Measurements from ENCODE around the gene TMEM17.

The TMEM17 gene

GRCh38 chr2:62472312-62472711 is 33.7 kb downstream of the TMEM17 start:
- H2AFZ ChIP-seq (ENCODE audit: low read length) = no peak overlapping the region
- peaks cover 0 to 1% of the 10 kb centered on the region in 2 donors for H3K9me3 ChIP-seq (replicated peaks in 1 of 2; ENCODE audit: control insufficient read depth in 2 of 2, insufficient read depth in 1 of 2, low read depth in 1 of 2, low read length in 2 of 2)

GRCh38 chr2:62471816-62472215 is 34.2 kb downstream of the TMEM17 start:
- no CpG with 5 or more reads among the region's 7 CpGs for WGBS, 2 donors (ENCODE audit: extremely low coverage in 2 of 2, insufficient read length in 2 of 2, insufficient replicate concordance in 1 of 2)
- DNase-seq (ENCODE audit: low spot score) = no peak
- no peak overlapping the region for H3K9ac ChIP-seq (ENCODE audit: low read depth, low read length, poor library complexity)
- peaks cover 0 to 1% of the 10 kb centered on the region in 2 donors for H3K9me3 ChIP-seq (replicated peaks in 1 of 2; ENCODE audit: control insufficient read depth in 2 of 2, insufficient read depth in 1 of 2, low read depth in 1 of 2, low read length in 2 of 2)
- no peaks in the 10 kb centered on the region for H3K36me3 ChIP-seq (replicated peaks in 1 of 2; ENCODE audit: control insufficient read depth in 2 of 2, insufficient read depth in 2 of 2, low read length in 2 of 2)
- no peak overlapping the region for H3K4me3 ChIP-seq (ENCODE audit: low read length in 2 of 2)
- no peak overlapping the region for H2BK15ac ChIP-seq (ENCODE audit: low read length)
- H3K4ac ChIP-seq (ENCODE audit: low read length) = no peak overlapping the region
- H2AFZ ChIP-seq (ENCODE audit: low read length) = no peak overlapping the region
- no peak overlapping the region for H4K91ac ChIP-seq (ENCODE audit: low read depth, low read length, poor library complexity)
- no peak overlapping the region for H4K8ac ChIP-seq (ENCODE audit: low read depth, low read length)
- H2BK5ac ChIP-seq (ENCODE audit: low read length) = no peak overlapping the region
- no peak overlapping the region for H3K27ac ChIP-seq (replicated peaks; ENCODE audit: low read length)
- no peak overlapping the region for H2BK12ac ChIP-seq (ENCODE audit: low read length)
- no peak overlapping the region for H3K14ac ChIP-seq (ENCODE audit: low read length)
- no peak overlapping the region for H2BK120ac ChIP-seq (ENCODE audit: low read depth, low read length)
- H3K23ac ChIP-seq (ENCODE audit: low read depth, low read length, poor library complexity) = no peak overlapping the region
- peaks cover 14% of the 10 kb centered on the region in 2 donors for H3K4me1 ChIP-seq (ENCODE audit: control insufficient read depth in 2 of 2, insufficient read depth in 1 of 2, low read depth in 1 of 2, low read length in 2 of 2)
- no peaks in the 10 kb centered on the region for H3K79me1 ChIP-seq (ENCODE audit: low read depth, low read length)
- no peaks in the 10 kb centered on the region for H3K27me3 ChIP-seq (ENCODE audit: control insufficient read depth in 3 of 3, insufficient read depth in 3 of 3, low read depth in 1 of 3, low read length in 3 of 3)
- no peak overlapping the region for H2AK5ac ChIP-seq (ENCODE audit: low read depth, low read length)
- H3K4me2 ChIP-seq (ENCODE audit: insufficient read depth, low read length, poor library complexity, severe bottlenecking) = no peak overlapping the region
- no peak overlapping the region for H3K18ac ChIP-seq (ENCODE audit: low read length)

More at GRCh38 chr2:62472312-62472711, 33.7 kb downstream of the TMEM17 start:
- Histone ChIP-seq H3K23ac (ENCODE audit: low read depth, low read length, poor library complexity) (no peak overlapping the region), H3K27me3 (ENCODE audit: control insufficient read depth in 3 of 3, insufficient read depth in 3 of 3, low read depth in 1 of 3, low read length in 3 of 3) (no peaks in the 10 kb centered on the region), H3K4me3 (ENCODE audit: low read length in 2 of 2) (no peak overlapping the region), H4K91ac (ENCODE audit: low read depth, low read length, poor library complexity) (no peak overlapping the region), H3K9ac (ENCODE audit: low read depth, low read length, poor library complexity) (no peak overlapping the region), H3K27ac (replicated peaks; ENCODE audit: low read length) (no peak overlapping the region), H3K79me1 (ENCODE audit: low read depth, low read length) (no peaks in the 10 kb centered on the region), H3K4me2 (ENCODE audit: insufficient read depth, low read length, poor library complexity, severe bottlenecking) (no peak overlapping the region), H4K8ac (ENCODE audit: low read depth, low read length) (no peak overlapping the region), H2AK5ac (ENCODE audit: low read depth, low read length) (no peak overlapping the region), H2BK12ac (ENCODE audit: low read length) (no peak overlapping the region), H3K4me1 (ENCODE audit: control insufficient read depth in 2 of 2, insufficient read depth in 1 of 2, low read depth in 1 of 2, low read length in 2 of 2) (peaks cover 14% of the 10 kb centered on the region in 2 donors), H3K14ac (ENCODE audit: low read length) (no peak overlapping the region), H3K18ac (ENCODE audit: low read length) (no peak overlapping the region), H2BK5ac (ENCODE audit: low read length) (no peak overlapping the region), H3K36me3 (replicated peaks in 1 of 2; ENCODE audit: control insufficient read depth in 2 of 2, insufficient read depth in 2 of 2, low read length in 2 of 2) (no peaks in the 10 kb centered on the region), H2BK120ac (ENCODE audit: low read depth, low read length) (no peak overlapping the region), H3K4ac (ENCODE audit: low read length) (no peak overlapping the region), H2BK15ac (ENCODE audit: low read length) (no peak overlapping the region)
- WGBS, 2 donors (ENCODE audit: extremely low coverage in 2 of 2, insufficient read length in 2 of 2, insufficient replicate concordance in 1 of 2) = no CpG with 5 or more reads among the region's 2 CpGs
- no peak for DNase-seq (ENCODE audit: low spot score)

DNA sequence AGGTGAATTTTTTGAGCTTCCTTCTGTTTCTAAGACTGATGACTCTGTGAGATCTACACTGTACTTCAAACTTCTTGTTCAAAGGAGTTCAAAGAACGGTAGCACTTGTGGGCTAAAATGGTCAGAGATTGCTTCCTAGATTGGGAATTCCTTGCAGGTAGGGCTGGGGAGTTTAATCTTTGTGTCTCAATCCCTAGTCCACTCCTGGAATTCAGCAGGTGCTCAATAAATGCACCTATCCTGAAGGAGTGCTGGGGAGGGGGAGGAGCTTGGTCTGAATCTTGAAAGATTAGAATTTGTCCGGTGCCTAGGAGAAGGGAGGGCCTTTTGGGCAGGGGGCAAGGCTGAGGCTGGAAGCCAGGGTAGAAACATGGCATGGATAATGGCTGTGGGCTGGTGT is 34.6 kb downstream of the TMEM17 start:
- Histone ChIP-seq H3K14ac (ENCODE audit: low read length) (no peak overlapping the region), H3K9me3 (replicated peaks in 1 of 2; ENCODE audit: control insufficient read depth in 2 of 2, insufficient read depth in 1 of 2, low read depth in 1 of 2, low read length in 2 of 2) (peaks cover 0 to 1% of the 10 kb centered on the region in 2 donors), H4K91ac (ENCODE audit: low read depth, low read length, poor library complexity) (no peak overlapping the region), H2BK5ac (ENCODE audit: low read length) (no peak overlapping the region), H3K4ac (ENCODE audit: low read length) (no peak overlapping the region), H4K8ac (ENCODE audit: low read depth, low read length) (no peak overlapping the region), H3K23ac (ENCODE audit: low read depth, low read length, poor library complexity) (no peak overlapping the region), H3K79me1 (ENCODE audit: low read depth, low read length) (no peaks in the 10 kb centered on the region), H3K4me3 (ENCODE audit: low read length in 2 of 2) (no peak overlapping the region), H3K4me1 (ENCODE audit: control insufficient read depth in 2 of 2, insufficient read depth in 1 of 2, low read depth in 1 of 2, low read length in 2 of 2) (peaks cover 17% of the 10 kb centered on the region in 2 donors), H3K4me2 (ENCODE audit: insufficient read depth, low read length, poor library complexity, severe bottlenecking) (no peak overlapping the region), H3K9ac (ENCODE audit: low read depth, low read length, poor library complexity) (no peak overlapping the region), H3K27ac (replicated peaks; ENCODE audit: low read length) (no peak overlapping the region), H2BK120ac (ENCODE audit: low read depth, low read length) (no peak overlapping the region), H2BK15ac (ENCODE audit: low read length) (no peak overlapping the region), H3K27me3 (ENCODE audit: control insufficient read depth in 3 of 3, insufficient read depth in 3 of 3, low read depth in 1 of 3, low read length in 3 of 3) (no peaks in the 10 kb centered on the region), H2AK5ac (ENCODE audit: low read depth, low read length) (no peak overlapping the region), H2BK12ac (ENCODE audit: low read length) (no peak overlapping the region), H3K18ac (ENCODE audit: low read length) (no peak overlapping the region), H2AFZ (ENCODE audit: low read length) (no peak overlapping the region), H3K36me3 (replicated peaks in 1 of 2; ENCODE audit: control insufficient read depth in 2 of 2, insufficient read depth in 2 of 2, low read length in 2 of 2) (no peaks in the 10 kb centered on the region)
- no peak for DNase-seq (ENCODE audit: low spot score)
- no CpG with 5 or more reads among the region's 2 CpGs for WGBS, 2 donors (ENCODE audit: extremely low coverage in 2 of 2, insufficient read length in 2 of 2, insufficient replicate concordance in 1 of 2)

DNA sequence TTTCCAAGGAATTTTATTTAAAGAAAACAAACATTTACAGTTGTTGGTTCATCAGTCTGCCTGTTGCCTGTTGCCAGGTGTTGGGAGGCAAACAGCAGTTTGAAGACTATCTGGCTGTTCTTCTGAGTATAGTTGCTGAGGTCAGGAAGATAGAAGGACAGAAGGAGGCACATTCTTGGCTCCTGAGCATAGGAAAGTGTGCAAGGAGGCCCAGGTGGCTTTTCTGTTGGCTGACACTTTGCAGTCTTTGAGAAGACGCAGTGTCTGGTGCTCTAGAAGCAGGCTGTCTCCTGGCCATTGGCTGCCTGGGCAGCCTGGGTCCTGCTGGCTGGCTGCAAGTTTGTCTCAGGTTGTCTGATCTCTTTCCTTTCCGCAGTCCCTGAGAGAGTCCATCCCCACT is 36.4 kb downstream of the TMEM17 start:
- DNase-seq (ENCODE audit: low spot score) = no peak
- H3K27me3 ChIP-seq (ENCODE audit: control insufficient read depth in 3 of 3, insufficient read depth in 3 of 3, low read depth in 1 of 3, low read length in 3 of 3) = no peaks in the 10 kb centered on the region
- H4K8ac ChIP-seq (ENCODE audit: low read depth, low read length) = no peak overlapping the region
- no peaks in the 10 kb centered on the region for H3K79me1 ChIP-seq (ENCODE audit: low read depth, low read length)
- H3K9ac ChIP-seq (ENCODE audit: low read depth, low read length, poor library complexity) = no peak overlapping the region
- no peak overlapping the region for H4K91ac ChIP-seq (ENCODE audit: low read depth, low read length, poor library complexity)
- H3K4ac ChIP-seq (ENCODE audit: low read length) = no peak overlapping the region
- peaks cover 6 to 13% of the 10 kb centered on the region in 2 donors for H3K4me1 ChIP-seq (ENCODE audit: control insufficient read depth in 2 of 2, insufficient read depth in 1 of 2, low read depth in 1 of 2, low read length in 2 of 2)
- no peak overlapping the region for H3K4me3 ChIP-seq (ENCODE audit: low read length in 2 of 2)
- no peaks in the 10 kb centered on the region for H3K36me3 ChIP-seq (replicated peaks in 1 of 2; ENCODE audit: control insufficient read depth in 2 of 2, insufficient read depth in 2 of 2, low read length in 2 of 2)
- no peak overlapping the region for H3K14ac ChIP-seq (ENCODE audit: low read length)
- no peak overlapping the region for H2AK5ac ChIP-seq (ENCODE audit: low read depth, low read length)
- no peak overlapping the region for H2BK12ac ChIP-seq (ENCODE audit: low read length)
- H2BK15ac ChIP-seq (ENCODE audit: low read length) = no peak overlapping the region
- H3K9me3 ChIP-seq (replicated peaks in 1 of 2; ENCODE audit: control insufficient read depth in 2 of 2, insufficient read depth in 1 of 2, low read depth in 1 of 2, low read length in 2 of 2) = peaks cover 0 to 1% of the 10 kb centered on the region in 2 donors
- no peak overlapping the region for H2BK5ac ChIP-seq (ENCODE audit: low read length)
- H3K4me2 ChIP-seq (ENCODE audit: insufficient read depth, low read length, poor library complexity, severe bottlenecking) = no peak overlapping the region
- WGBS, 2 donors (ENCODE audit: extremely low coverage in 2 of 2, insufficient read length in 2 of 2, insufficient replicate concordance in 1 of 2) = no CpG with 5 or more reads among the region's 2 CpGs
- no peak overlapping the region for H2AFZ ChIP-seq (ENCODE audit: low read length)
- H2BK120ac ChIP-seq (ENCODE audit: low read depth, low read length) = no peak overlapping the region
- H3K23ac ChIP-seq (ENCODE audit: low read depth, low read length, poor library complexity) = no peak overlapping the region
- H3K18ac ChIP-seq (ENCODE audit: low read length) = no peak overlapping the region
- H3K27ac ChIP-seq (replicated peaks; ENCODE audit: low read length) = no peak overlapping the region

Data from neuronal stem cell (in vitro differentiated cells).